Retinal pigment epithelial cell (primary cell): ENCODE data around the gene CHPT1.

Source experiments
- DNase-seq: peaks from one replicate; pipeline ENCODE4 v3.0.0-alpha.2; 2010; ENCODE audit warnings: low read depth
- H3K4me3 ChIP-seq: 2 replicates; pipeline ENCODE4 v1.5.1; 2011; ENCODE audit warnings: mild to moderate bottlenecking, low read length, control low read depth, moderate library complexity
- CTCF ChIP-seq: conservative IDR thresholded peaks from 2 replicates; pipeline ENCODE4 v1.5.1; 2011; ENCODE audit warnings: low read depth, low read length, control low read depth, inconsistent platforms

The CHPT1 gene

GRCh38 chr12:101707131-101707782 lies 9.8 kb downstream of the CHPT1 start:
- H3K4me3 ChIP-seq, result no peak overlapping the region
- DNase-seq, result no peak
- TF ChIP-seq CTCF, result no peak

- no peak for TF ChIP-seq CTCF
- no peak overlapping the region for H3K4me3 ChIP-seq
- no peak for DNase-seq
Measured at GRCh38 chr12:101710288-101710687, 12.8 kb downstream of the CHPT1 start.

GRCh38 chr12:101713059-101713682 lies 15.7 kb downstream of the CHPT1 start:
- no peak for DNase-seq
- no peak overlapping the region for H3K4me3 ChIP-seq
- TF ChIP-seq CTCF, result no peak

GRCh38 chr12:101713930-101714329 lies 16.5 kb downstream of the CHPT1 start:
- TF ChIP-seq CTCF, result no peak

GRCh38 chr12:101714877-101715444 lies 17.5 kb downstream of the CHPT1 start:
- H3K4me3 ChIP-seq, result no peak overlapping the region
- DNase-seq, result no peak
- TF ChIP-seq CTCF, result no peak

More at GRCh38 chr12:101713930-101714329, 16.5 kb downstream of the CHPT1 start:
- no peak for DNase-seq
- H3K4me3 ChIP-seq, result no peak overlapping the region

GRCh38 chr12:101719566-101719965 lies 22.1 kb downstream of the CHPT1 start:
- TF ChIP-seq CTCF, result no peak
- DNase-seq, result no peak
- no peak overlapping the region for H3K4me3 ChIP-seq

- H3K4me3 ChIP-seq, result no peak overlapping the region
- DNase-seq, result no peak
- no peak for TF ChIP-seq CTCF
Measured at GRCh38 chr12:101720118-101720517, 22.7 kb downstream of the CHPT1 start.
